ENCODE data around the gene IGLL1. TPM values are rescaled to one million over a fixed set of nuclear protein-coding genes. Genes with fewer than 3 reads are reported as not detected.
"Not testable (repeated sequence)": the region's sequence is repeated elsewhere in the genome, so short reads cannot be mapped to it uniquely, and the experiment has no call there.

The IGLL1 gene
- total RNA-seq, 1 experiment from 2014 or later: not detected

DNA sequence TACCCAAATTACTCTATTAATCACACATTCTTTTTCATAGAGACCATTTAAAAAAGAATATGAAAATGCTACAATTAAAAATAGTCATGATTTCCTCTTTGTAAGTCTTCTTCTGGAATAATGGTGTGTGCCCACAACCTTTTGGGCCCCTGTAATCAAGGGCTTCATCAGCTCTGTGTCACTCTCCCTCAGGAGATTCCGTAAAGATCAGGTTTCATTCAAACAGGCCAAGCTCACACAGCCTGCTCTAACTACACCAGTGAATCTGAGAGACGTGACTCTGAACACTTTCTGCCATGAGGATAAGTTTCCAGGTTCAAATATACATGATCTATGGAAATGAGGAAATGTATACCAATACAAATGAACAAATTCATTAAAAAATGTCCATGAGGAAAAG lies 42.5 kb upstream of the IGLL1 start:
- H3K9me3 Mint-ChIP-seq (ENCODE audit: unreplicated experiment): no peaks in the 10 kb centered on the region
- no peak overlapping the region for H3K4me3 Mint-ChIP-seq (ENCODE audit: unreplicated experiment)
- no TSS peak for BruUV-seq (replicated peaks)
- no peaks in the 10 kb centered on the region for H3K36me3 Mint-ChIP-seq (ENCODE audit: insufficient read depth, unreplicated experiment)
- H3K27ac Mint-ChIP-seq (ENCODE audit: low read depth, unreplicated experiment): no peak overlapping the region
- intact Hi-C loops (cut with micrococcal nuclease): no loop called here
- H3K4me1 Mint-ChIP-seq (ENCODE audit: insufficient read depth, unreplicated experiment): no peaks in the 10 kb centered on the region
- ChIA-PET POLR2A (no interaction called here), CTCF (interaction anchor here (0.8 kb wide), 1 partner anchor 129 kb away, joined by 3 read pairs; no protein-coding TSS in a partner anchor)
- DNase-seq (ENCODE audit: unreplicated experiment): no peak
- TF ChIP-seq CTCF (IDR thresholded peaks at IDR 0.05; ENCODE audit: unreplicated experiment): no peak
- H3K27me3 Mint-ChIP-seq (ENCODE audit: insufficient read depth, unreplicated experiment): peaks cover 83% of the 10 kb centered on the region

- intact Hi-C loops (cut with micrococcal nuclease); H3K36me3 Mint-ChIP-seq (ENCODE audit: insufficient read depth, unreplicated experiment); POLR2A ChIA-PET; DNase-seq (ENCODE audit: unreplicated experiment); H3K9me3 Mint-ChIP-seq (ENCODE audit: unreplicated experiment); BruUV-seq (replicated peaks); H3K27ac Mint-ChIP-seq (ENCODE audit: low read depth, unreplicated experiment); CTCF ChIA-PET; H3K4me1 Mint-ChIP-seq (ENCODE audit: insufficient read depth, unreplicated experiment); H3K4me3 Mint-ChIP-seq (ENCODE audit: unreplicated experiment): not testable (repeated sequence)
- H3K27me3 Mint-ChIP-seq (ENCODE audit: insufficient read depth, unreplicated experiment): peaks cover 90% of the 10 kb centered on the region
Measured at GRCh38 chr22:23621916-23622315, 41.8 kb upstream of the IGLL1 start.

- H3K9me3 Mint-ChIP-seq (ENCODE audit: unreplicated experiment): no peaks in the 10 kb centered on the region
- no peak for TF ChIP-seq CTCF (IDR thresholded peaks at IDR 0.05; ENCODE audit: unreplicated experiment)
- no peak overlapping the region for H3K4me3 Mint-ChIP-seq (ENCODE audit: unreplicated experiment)
- no peak overlapping the region for H3K27ac Mint-ChIP-seq (ENCODE audit: low read depth, unreplicated experiment)
- H3K27me3 Mint-ChIP-seq (ENCODE audit: insufficient read depth, unreplicated experiment): peaks cover 94% of the 10 kb centered on the region
- ChIA-PET CTCF (no interaction called here), POLR2A (no interaction called here)
- no peak for DNase-seq (ENCODE audit: unreplicated experiment)
- H3K4me1 Mint-ChIP-seq (ENCODE audit: insufficient read depth, unreplicated experiment): no peaks in the 10 kb centered on the region
- BruUV-seq (replicated peaks): no TSS peak
- no peaks in the 10 kb centered on the region for H3K36me3 Mint-ChIP-seq (ENCODE audit: insufficient read depth, unreplicated experiment)
- intact Hi-C loops (cut with micrococcal nuclease): no loop called here
Measured at GRCh38 chr22:23621082-23621780, 41.1 kb upstream of the IGLL1 start.

DNA sequence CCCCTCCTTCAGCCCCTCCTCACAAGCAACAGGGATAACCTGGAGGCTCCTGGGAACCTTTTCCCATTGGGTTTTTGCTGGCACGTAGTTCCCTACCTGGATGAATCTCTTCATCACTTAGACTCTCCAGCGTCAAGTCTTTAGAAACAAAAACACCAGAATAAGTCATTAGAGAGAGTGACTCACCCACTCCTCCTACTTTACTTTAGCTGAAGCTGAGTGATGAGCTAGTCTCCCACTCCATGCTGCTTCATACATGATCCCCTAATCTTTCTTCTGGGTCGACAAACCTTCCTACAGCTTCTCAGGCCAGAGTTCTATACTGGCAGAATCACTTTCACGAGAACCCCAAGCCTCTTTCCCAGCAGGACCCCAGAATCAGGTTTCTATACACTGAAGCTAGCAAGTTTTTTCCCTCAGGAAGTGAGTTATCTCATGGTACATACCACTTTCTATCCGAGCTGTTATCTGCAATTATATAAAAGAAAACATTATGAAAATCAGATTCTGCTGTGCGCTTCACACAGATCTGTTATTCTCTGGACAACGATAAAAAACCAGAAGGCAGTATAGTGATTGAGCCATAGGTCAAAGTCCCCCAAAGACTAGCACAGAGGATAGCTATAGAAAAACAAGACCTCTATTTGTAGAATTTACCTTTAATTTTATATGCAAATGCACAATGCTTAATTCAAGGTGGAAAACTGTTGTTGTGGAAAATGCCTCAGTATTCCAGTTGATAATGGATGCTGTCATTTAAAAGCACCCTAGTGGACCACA lies 33.3 kb upstream of the IGLL1 start:
- Mint-ChIP-seq H3K9me3 (ENCODE audit: unreplicated experiment) (no peaks in the 10 kb centered on the region), H3K4me1 (ENCODE audit: insufficient read depth, unreplicated experiment) (no peaks in the 10 kb centered on the region), H3K36me3 (ENCODE audit: insufficient read depth, unreplicated experiment) (no peaks in the 10 kb centered on the region), H3K27ac (ENCODE audit: low read depth, unreplicated experiment) (no peak overlapping the region), H3K27me3 (ENCODE audit: insufficient read depth, unreplicated experiment) (peaks cover 57% of the 10 kb centered on the region), H3K4me3 (ENCODE audit: unreplicated experiment) (no peak overlapping the region)
- POLR2A ChIA-PET: no interaction called here
- no peak for DNase-seq (ENCODE audit: unreplicated experiment)
- BruUV-seq (replicated peaks): no TSS peak
- intact Hi-C loops (cut with micrococcal nuclease): no loop called here
- CTCF ChIA-PET: interaction anchor here (1.0 kb wide), 1 partner anchor 23 kb away, joined by 4 read pairs; no protein-coding TSS in a partner anchor
- no peak for TF ChIP-seq CTCF (IDR thresholded peaks at IDR 0.05; ENCODE audit: unreplicated experiment)

All from MCF 10A (cell line).